Activated CD8-positive, alpha-beta memory T cell treated with anti-CD3 and anti-CD28 coated beads, Interleukin-2, amount 50 U/mL, for 24 hours (primary cell): ENCODE results near the gene RBP3.

Experiments
- DNase-seq: peaks from one replicate; pipeline ENCODE4 v3.0.0-alpha.2; 2020; ENCODE audit errors: extremely low read depth

Gene RBP3

GRCh38 chr10:47348138-47348651 is at the start of gene RBP3:
Gene RBP3 (plus strand): TSS chr10:47348363. CDS start chr10:47348485, 122 bp downstream.
- DNase-seq: no peak

DNA sequence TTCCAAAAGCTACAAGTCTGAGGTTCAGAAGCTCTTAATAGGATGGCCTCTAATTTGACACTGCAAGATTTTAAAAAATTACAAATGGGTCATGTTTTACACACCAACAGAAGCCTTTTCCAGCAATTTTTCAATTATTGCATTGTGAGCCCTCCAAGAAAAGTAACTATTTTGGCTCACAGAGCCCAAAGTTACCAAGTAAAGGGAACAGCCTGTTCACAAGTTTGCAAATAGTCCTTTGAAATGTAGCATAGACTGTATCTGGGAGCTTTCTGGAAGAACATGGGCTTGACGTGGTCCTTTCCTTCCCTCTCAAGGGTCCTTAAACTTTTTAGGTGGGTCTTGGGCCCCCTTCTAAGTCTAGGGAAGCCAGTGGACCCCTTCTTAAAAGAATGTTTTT is 49.4 kb upstream of the RBP3 start:
- DNase-seq: no peak

- no peak for DNase-seq
Measured at GRCh38 chr10:47299611-47300428, 48.3 kb upstream of the RBP3 start, which contains the start of gene GDF10. Gene GDF10 (plus strand): TSS chr10:47300197. CDS start chr10:47300652, 455 bp downstream.

DNA sequence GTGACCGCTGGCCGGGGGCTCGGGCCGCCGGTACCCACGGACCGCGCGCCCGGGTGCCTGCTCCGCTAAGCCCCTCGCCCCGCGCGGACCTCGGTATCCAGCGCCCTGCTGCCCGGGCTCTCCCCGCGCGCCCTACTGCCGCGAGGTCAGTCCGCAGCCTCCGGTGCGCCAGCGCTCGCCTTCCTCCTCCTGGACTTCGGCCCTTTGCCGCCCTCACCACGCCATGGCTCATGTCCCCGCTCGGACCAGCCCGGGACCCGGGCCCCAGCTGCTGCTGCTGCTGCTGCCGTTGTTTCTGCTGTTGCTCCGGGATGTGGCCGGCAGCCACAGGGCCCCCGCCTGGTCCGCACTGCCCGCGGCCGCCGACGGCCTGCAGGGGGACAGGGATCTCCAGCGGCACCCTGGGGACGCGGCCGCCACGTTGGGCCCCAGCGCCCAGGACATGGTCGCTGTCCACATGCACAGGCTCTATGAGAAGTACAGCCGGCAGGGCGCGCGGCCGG is 47.7 kb upstream of the RBP3 start:
- no peak for DNase-seq

DNA sequence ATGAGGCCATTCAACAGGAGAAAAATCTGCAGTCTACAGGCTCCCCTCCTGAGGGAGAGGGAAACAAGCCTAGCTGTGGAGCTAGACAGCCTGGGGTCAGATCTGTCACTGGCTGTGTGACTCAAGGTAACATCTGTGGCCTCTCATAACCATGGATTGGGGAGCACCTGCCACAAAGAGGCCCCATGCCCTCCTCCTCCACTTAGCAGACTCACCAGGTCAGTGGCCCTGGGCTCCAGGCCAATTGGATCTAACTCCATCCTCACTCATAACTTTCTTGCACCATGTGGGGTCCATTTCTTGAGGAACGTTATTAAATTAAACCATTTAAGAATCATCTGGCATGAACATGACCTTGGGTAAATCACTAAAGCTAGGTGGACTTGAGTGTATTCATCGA is 46.3 kb upstream of the RBP3 start:
- no peak for DNase-seq

- DNase-seq: no peak
Measured at GRCh38 chr10:47303105-47303504, 45.1 kb upstream of the RBP3 start.

GRCh38 chr10:47303866-47304265 is 44.3 kb upstream of the RBP3 start:
- no peak for DNase-seq

GRCh38 chr10:47305566-47305965 is 42.6 kb upstream of the RBP3 start:
- DNase-seq: no peak

- DNase-seq: no peak
Measured at GRCh38 chr10:47306387-47307210, 41.6 kb upstream of the RBP3 start.

DNA sequence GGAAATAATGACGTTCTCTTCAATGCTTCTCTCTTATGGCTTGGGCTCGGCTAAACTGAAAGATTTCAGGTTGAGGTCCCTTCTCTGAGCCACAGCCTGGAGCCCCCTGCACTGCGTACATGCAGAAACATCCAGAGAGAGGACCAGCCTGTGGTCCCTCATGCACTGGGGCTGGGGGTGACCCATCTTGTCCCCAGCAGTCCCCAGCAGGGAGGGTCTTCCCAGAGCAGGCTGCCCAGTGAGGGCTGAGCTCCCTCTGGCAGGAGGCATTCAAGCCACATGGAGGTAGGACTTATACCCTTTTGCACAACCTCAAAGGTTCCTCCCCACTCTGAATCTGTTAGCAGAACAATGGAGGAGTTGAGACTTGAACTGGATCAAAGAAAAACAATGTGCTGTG is 40.8 kb upstream of the RBP3 start:
- no peak for DNase-seq

DNA sequence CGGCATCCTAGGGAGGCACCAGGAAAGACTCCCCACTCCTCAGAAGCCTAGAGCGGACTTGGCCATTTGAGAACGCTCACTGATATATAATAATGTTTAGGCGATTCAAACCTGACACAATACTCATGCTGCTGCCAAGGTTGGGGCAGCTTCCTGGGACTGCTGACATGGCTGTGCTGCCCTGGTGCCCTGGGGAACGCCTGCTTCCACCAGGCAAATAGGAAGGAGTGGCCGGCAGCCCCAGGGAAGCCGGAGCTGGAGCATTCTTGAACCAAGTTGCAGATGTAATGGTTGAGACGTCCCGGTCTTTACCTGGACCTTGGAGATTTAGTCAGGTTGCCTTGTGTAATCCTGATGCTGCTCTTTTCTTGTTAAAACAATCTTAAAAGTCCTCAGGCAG is 39.4 kb upstream of the RBP3 start:
- no peak for DNase-seq

DNA sequence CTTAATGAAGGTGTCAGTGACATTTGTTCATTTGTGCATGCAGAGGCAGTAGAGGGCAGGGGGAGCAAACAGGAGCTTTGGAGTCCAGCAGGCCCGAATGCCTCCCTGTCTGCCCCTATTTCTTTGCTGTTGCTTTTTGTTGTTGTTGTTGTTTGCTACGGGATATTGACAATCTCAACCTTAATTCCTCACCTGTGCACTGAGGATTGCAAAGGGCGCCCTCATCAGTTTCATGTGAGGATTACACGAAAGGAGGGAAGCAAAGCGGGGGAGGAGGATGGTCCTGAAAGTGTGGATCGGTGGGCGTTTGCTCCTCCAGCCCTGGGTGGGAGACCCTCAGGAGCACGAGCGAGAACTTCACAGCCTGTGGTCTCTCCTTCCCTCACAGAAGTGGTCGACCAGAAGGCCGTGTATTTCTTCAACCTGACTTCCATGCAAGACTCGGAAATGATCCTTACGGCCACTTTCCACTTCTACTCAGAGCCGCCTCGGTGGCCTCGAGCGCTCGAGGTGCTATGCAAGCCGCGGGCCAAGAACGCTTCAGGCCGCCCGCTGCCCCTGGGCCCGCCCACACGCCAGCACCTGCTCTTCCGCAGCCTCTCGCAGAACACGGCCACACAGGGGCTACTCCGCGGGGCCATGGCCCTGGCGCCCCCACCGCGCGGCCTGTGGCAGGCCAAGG is 38.6 kb upstream of the RBP3 start:
- no peak for DNase-seq

GRCh38 chr10:47310090-47310505 is 38.1 kb upstream of the RBP3 start:
- DNase-seq: no peak

- DNase-seq: no peak
Measured at GRCh38 chr10:47311193-47311931, 36.8 kb upstream of the RBP3 start.

GRCh38 chr10:47311932-47312662 is 36.1 kb upstream of the RBP3 start:
- peak; percentile 65 for DNase-seq

- no peak for DNase-seq
Measured at GRCh38 chr10:47312663-47312995, 35.5 kb upstream of the RBP3 start.

DNA sequence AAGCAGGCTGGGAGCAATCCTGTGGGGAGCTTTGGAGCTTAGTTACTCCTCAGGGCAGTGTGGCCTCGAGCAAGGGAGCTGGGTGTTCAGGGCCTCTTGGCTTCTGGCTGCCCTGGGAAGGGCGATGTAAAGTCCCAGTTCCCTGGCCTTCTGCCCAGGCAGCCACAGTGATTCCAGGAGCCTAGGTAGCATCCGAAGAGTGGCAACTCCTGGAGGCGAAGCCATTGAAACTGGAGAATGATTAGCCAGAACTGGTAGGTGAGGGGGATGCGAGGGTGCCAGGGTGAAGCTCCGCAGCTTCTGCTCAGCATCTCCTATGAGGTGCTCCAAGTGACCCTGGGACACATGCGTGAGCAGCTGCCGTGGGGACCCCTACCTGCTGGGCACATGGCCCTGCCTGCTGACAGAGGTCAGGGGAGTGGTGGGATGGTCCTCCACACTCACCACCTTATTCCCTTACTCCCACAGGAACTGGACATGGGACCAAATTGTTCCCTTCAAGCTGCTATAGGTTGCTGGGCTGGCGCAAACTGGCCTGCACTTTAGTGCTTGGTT is 33.7 kb upstream of the RBP3 start:
- DNase-seq: no peak

DNA sequence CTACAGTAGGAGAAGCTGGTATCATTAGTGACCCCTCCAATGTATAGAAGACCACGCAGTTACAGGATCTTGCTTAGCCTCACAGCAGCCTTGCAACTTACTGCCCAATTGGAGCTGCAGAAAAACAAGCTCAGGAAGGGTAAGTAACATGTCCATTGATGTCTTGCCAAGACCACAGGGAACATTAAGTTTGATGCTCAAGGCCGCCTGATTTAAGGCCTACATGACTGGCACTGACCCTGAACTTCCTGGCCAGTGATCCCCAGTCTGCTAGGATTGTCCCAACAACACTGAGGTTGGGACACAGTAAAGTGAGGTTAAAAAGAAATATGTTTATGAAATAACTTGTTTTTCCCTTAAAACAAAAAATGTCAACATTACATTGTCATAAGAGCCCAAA is 32.7 kb upstream of the RBP3 start:
- no peak for DNase-seq

- no peak for DNase-seq
Measured at GRCh38 chr10:47316131-47316530, 32.0 kb upstream of the RBP3 start.

DNA sequence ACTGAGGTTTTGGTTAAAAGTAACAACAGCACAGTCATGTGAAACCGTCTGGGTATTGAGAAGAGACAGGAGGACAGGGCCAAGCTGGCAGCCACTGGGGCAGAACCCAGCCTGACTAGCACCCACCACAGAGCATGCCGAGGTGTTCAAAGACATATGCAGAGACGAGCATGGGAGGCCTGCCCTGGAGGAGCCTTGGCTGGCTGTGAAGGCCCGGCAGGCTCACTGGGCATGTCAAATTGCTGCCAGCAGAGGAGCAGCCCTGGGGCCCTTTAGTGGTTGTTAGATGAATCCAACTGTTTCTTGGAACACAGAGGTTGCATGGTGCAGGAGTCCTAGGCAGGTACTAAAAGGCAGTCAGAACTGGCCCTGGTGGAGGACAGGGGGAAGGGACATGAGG is 30.9 kb upstream of the RBP3 start:
- no peak for DNase-seq
